OCI-LY3 (cell line): ENCODE results near the gene ACOXL.

Source experiments
- H2AFZ ChIP-seq: fragments of 200-600, 300-600 bp; shearing (Covaris generic); 2 replicates; pipeline ENCODE4 v1.6.0; 2014; ENCODE audit warnings: antibody characterized with exemption, low read depth, low read length
- H3K27ac ChIP-seq: fragments of 200-600, 300-600 bp; sonication (generic); 2 replicates; pipeline ENCODE4 v1.5.1; 2014; ENCODE audit warnings: mild to moderate bottlenecking, low read length, moderate library complexity, mixed read lengths
- H3K27me3 ChIP-seq: fragments of 200-600, 300-600 bp; sonication (generic); 2 replicates; pipeline ENCODE4 v1.6.1; 2014; ENCODE audit warnings: low read depth, low read length, mixed read lengths
- H3K36me3 ChIP-seq: fragments of 200-600, 300-600 bp; sonication (generic); replicated peaks from 2 replicates; pipeline ENCODE3; 2014; ENCODE audit warnings: low read depth, low read length, mixed read lengths
- H3K4me1 ChIP-seq: fragments of 300-600, 200-600 bp; sonication (generic); 2 replicates; pipeline ENCODE4 v1.6.1; 2014; ENCODE audit warnings: low read length, mixed read lengths
- H3K4me2 ChIP-seq: fragments of 200-600, 300-600 bp; sonication (generic); 2 replicates; pipeline ENCODE4 v1.6.1; 2014; ENCODE audit warnings: low read length, mixed read lengths
- H3K4me3 ChIP-seq: fragments of 300-600, 200-600 bp; sonication (generic); 2 replicates; pipeline ENCODE4 v1.5.1; 2014; ENCODE audit warnings: antibody characterized with exemption, mild to moderate bottlenecking, low read length, moderate library complexity
- H3K79me2 ChIP-seq: fragments of 300-600, 200-600 bp; shearing (Covaris generic); 2 replicates; pipeline ENCODE4 v1.6.1; 2014; ENCODE audit warnings: mild to moderate bottlenecking, low read length, mixed read lengths
- H3K9ac ChIP-seq: fragments of 300-600, 200-600 bp; shearing (Covaris generic); 2 replicates; pipeline ENCODE4 v1.6.0; 2014; ENCODE audit warnings: mild to moderate bottlenecking, low read length, moderate library complexity
- H3K9me3 ChIP-seq: fragments of 200-600, 300-600 bp; shearing (Covaris generic); 2 replicates; pipeline ENCODE4 v1.6.1; 2014; ENCODE audit warnings: low read length, mixed read lengths; ENCODE audit not compliant: insufficient read depth
- H4K20me1 ChIP-seq: fragments of 200-600, 300-600 bp; sonication (generic); 2 replicates; pipeline ENCODE4 v1.6.1; 2016; ENCODE audit warnings: low read length, mixed read lengths; ENCODE audit not compliant: insufficient read depth
- CTCF ChIP-seq: fragments of 200-600, 300-600 bp; sonication (generic); IDR thresholded peaks from 2 replicates; pipeline ENCODE4 v1.5.1; 2014; ENCODE audit warnings: antibody characterized with exemption, low read length, low read depth
- EZH2phosphoT487 ChIP-seq: fragments of 200-600 bp; shearing (Covaris generic); IDR thresholded peaks from 2 replicates; pipeline ENCODE4 v1.6.1; 2018; ENCODE audit warnings: antibody characterized with exemption, mixed run types, low read depth

ACOXL gene

GRCh38 chr2:110933420-110933819 is 201.0 kb downstream of the ACOXL start:
- Histone ChIP-seq H3K27me3 (0 out of 2 replicates have a peak, but pooled peaks cover 3% of the 10 kb centered on the region), H3K27ac (no peak overlapping the region), H3K9me3 (no peaks in the 10 kb centered on the region), H3K36me3 (no peaks in the 10 kb centered on the region), H3K4me1 (no peaks in the 10 kb centered on the region), H3K9ac (no peak overlapping the region), H4K20me1 (no peaks in the 10 kb centered on the region), H3K79me2 (no peaks in the 10 kb centered on the region), H3K4me2 (no peak overlapping the region), H3K4me3 (no peak overlapping the region), H2AFZ (no peak overlapping the region)
- TF ChIP-seq EZH2phosphoT487 = no peak
- TF ChIP-seq CTCF = no peak

- no peak overlapping the region for H3K4me3 ChIP-seq
These were observed 202.6 kb downstream of the ACOXL start for GRCh38 chr2:110934948-110935347.

GRCh38 chr2:110940376-110940910 is 208.1 kb downstream of the ACOXL start:
- no peak overlapping the region for H3K4me2 ChIP-seq
- no peaks in the 10 kb centered on the region for H3K36me3 ChIP-seq
- H3K27ac ChIP-seq = no peak overlapping the region
- TF ChIP-seq EZH2phosphoT487 = no peak
- TF ChIP-seq CTCF = no peak
- no peaks in the 10 kb centered on the region for H3K4me1 ChIP-seq
- H3K9ac ChIP-seq = no peak overlapping the region
- H3K4me3 ChIP-seq = no peak overlapping the region
- peaks cover 19% of the 10 kb centered on the region; the same call in 1 of the 2 replicates for H3K27me3 ChIP-seq
- no peak overlapping the region for H2AFZ ChIP-seq
- H4K20me1 ChIP-seq = no peaks in the 10 kb centered on the region
- no peaks in the 10 kb centered on the region for H3K79me2 ChIP-seq
- H3K9me3 ChIP-seq = no peaks in the 10 kb centered on the region

More at GRCh38 chr2:110934948-110935347, 202.6 kb downstream of the ACOXL start:
- TF ChIP-seq CTCF = no peak
- TF ChIP-seq EZH2phosphoT487 = no peak
- Histone ChIP-seq H3K4me1 (no peaks in the 10 kb centered on the region), H3K79me2 (no peaks in the 10 kb centered on the region), H3K9me3 (no peaks in the 10 kb centered on the region), H4K20me1 (no peaks in the 10 kb centered on the region), H3K27ac (no peak overlapping the region), H3K27me3 (peaks cover 3% of the 10 kb centered on the region; the same call in 1 of the 2 replicates), H3K9ac (no peak overlapping the region), H3K4me2 (no peak overlapping the region), H3K36me3 (no peaks in the 10 kb centered on the region), H2AFZ (no peak overlapping the region)

- no peak overlapping the region for H3K9ac ChIP-seq
- H2AFZ ChIP-seq = no peak overlapping the region
- H3K79me2 ChIP-seq = no peaks in the 10 kb centered on the region
- H3K9me3 ChIP-seq = no peaks in the 10 kb centered on the region
- no peaks in the 10 kb centered on the region for H4K20me1 ChIP-seq
- H3K4me3 ChIP-seq = no peak overlapping the region
- H3K27me3 ChIP-seq = peaks cover 19% of the 10 kb centered on the region; the same call in 1 of the 2 replicates
- no peaks in the 10 kb centered on the region for H3K4me1 ChIP-seq
- H3K4me2 ChIP-seq = no peak overlapping the region
- no peaks in the 10 kb centered on the region for H3K36me3 ChIP-seq
- no peak for TF ChIP-seq CTCF
- TF ChIP-seq EZH2phosphoT487 = no peak
- H3K27ac ChIP-seq = no peak overlapping the region
These were observed 208.9 kb downstream of the ACOXL start for GRCh38 chr2:110941226-110941625.
